Nucleus accumbens (tissue), 56 donors: ENCODE results near the gene NUP88.
A peak's percentile ranks its signal among the peaks of the same experiment; 100 is the strongest.
"Not testable (repeated sequence)": the region's sequence is repeated elsewhere in the genome, so short reads cannot be mapped to it uniquely, and the experiment has no call there.

Experiments
- DNase-seq, 56 donors: peaks; one replicate each; lab custom pipeline; 2025; lab: John Stamatoyannopoulos, UW

The NUP88 gene

DNA sequence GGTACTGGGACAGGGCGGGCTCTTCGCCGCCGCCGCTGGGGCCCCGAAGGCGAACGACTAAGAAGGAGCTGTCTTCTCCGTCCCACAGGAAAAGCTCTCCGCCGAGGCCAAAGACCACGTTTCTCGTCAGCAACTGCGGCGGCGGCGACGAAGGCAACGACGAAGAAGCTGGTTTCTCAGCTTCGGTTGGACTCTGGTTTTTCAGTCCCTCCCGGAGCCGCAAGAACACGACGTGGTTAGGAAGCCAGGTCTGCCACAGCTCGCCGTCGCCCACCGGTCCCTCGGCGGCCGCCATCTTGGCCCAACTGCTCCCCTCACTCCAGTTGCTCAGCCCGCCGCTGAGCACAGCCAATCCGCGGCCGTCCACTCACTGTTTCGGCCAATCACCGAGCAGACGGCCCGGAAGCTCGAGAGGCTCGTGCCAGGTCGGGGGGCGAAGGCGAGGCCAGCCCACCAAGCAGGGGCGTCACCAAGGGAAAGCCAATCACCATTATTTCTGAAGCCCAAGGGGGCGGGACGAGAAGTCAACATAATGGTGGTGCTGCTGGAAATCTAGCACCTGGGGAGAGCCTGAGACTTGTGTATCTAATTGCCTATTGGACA is at the start of gene NUP88:
TSS of gene NUP88 (minus strand) at position 307 of the 603 bp plus-strand sequence. CDS start at position 295, 12 bp downstream.
- peak; percentile 74 to 99 (median 97) for DNase-seq

DNA sequence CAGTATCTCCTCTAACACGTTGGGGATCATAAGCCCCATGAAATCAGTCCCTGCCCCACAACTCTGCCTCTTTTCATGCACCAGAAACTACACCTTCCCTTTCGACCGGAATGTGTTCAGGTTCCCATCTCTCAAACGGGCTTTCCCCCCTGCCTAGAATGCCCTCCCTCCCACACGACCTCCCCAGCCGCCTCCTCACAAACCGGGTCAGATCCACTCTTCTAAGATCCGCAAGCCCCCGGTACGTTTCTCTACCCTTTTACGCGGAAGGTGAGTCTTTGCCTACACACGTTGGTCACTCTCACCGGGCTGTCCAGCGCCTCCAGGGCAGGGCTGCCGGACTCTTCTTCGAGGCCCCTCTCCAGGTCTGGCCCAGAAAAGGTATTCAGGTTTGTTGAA is 48.6 kb upstream of the NUP88 start:
- DNase-seq: peak in 4 of 56 donors; percentile 4 to 37 (median 20)

DNA sequence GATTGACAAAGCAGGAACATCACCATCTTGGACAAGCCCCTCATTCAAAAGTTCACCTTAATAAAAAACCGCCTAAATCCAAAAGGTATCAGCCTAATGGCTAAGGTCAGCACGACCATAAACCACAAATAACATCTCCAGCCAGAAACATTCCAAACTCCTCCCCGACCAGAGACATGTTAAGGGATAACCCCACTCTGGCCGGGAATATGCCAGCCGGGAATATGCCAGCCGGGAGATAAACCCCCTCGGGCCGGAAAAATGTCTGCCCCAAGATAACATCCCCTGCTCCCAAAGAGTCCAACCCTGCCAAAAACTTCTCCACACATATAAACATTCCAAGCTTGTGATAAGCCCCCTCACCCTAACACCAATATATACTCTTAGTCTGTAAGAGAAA is 48.0 kb upstream of the NUP88 start:
- no peak for DNase-seq

DNA sequence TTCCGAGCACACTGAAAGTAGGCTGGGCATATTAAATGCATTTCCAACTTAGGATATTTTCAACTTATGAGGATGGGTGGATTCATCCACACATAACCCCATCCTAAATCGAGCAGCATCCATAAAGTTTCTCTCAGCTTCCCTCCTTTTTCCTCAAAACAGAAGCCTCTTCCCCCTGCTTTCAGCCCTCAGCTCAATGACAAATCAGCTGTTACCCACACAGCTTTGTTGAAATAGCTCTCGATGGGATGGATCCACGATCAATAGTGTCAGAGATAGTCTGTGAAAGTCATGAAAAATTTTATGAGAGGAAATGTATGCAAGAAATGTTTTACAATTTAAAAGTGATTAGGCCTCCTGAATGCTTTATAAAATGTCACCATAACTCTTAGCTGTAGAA is 46.8 kb upstream of the NUP88 start:
- DNase-seq: no peak

DNA sequence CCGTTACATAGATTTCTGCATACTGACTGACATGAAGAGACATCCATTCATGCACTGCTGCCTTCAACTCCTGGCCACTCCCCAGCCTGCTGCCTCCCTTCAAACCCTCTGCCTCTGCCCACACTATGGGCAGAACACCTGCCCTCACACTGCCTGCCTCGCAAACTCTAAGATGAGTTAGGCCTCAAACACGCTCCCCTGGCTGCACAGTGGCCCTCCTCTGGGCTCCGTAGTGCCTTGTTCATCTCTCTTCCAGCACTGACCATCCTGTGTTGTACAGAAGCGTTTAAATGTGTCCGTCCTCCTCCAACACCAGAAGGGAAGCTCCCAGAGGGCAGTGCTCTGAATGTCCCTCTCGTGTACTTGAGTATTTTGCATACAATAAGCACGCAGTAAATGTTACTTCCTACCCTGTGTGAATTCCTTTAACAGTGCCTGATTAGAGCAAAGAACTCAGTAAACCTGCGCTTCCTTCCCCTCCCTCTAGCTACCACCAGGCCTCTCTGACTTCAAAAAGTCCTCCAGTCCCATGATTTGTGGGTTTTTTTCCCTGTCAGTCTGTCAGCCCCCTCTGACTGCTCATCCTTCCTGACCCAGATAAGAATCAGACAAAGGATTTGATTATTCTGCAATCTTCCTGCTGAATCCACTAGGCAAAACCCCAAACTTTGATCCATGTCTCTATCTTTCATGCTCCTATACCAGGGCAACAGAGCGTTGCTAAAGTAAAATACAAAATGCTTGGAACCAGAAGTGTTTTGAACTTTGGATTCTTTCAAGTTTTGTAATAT is 45.5 kb upstream of the NUP88 start:
- no peak for DNase-seq

DNA sequence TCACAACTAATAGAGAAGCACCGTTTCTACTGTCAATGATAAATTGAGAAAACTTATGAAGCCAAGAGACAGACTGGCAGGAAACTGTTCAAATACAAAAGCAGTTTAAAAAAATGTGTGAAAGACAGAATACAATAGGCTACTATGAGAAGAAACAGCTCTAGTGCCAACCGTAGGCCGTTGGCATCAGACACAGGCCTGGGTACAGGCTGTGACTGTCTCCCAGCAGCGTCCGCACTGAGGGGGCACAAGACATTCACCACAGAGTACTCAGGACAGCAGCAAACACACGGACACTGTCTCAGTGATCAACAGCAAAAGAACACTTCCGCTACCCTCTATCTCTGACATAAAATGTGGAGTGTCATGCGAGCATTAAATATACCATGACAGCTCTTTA is 27.3 kb upstream of the NUP88 start:
- peak in 54 of 56 donors; percentile 3 to 90 (median 73) for DNase-seq

DNA sequence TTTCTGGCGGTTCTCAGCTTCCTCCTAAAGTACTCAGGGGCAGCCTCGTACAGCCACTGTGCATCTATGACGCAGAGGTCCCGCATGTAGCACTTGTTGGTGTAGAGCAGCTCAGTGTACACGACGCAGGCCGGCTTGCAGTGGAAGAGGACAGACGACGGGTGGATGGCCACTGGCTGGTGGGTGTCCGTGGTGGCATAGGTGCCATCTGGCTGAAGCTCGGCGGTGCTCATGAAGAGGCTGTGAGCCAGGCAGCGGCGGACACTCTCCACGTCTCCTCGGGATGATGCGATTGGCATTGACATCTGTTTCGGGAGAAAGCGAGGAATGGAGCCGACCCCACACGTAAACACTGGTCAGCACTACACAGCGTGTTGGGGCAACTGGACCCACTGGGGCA is 24.7 kb upstream of the NUP88 start:
- no peak for DNase-seq

DNA sequence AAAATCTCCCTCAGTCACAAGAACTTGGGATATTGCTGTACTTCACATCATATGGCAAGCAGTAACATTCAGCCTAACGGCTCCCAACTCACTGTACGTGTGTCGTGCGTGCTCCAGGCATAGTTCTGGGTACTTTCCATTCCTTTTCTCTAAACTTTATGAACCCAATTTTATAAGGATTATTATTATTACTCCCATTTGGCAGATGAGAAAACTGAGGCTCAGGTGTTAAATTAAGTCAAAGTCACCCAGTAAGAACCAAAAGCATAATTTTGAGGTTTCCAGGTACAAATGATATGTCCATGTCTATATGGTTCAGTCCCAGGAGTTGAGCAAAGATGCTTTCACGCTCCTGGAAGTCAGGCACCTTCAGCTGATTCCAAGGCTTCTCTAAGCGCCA is 24.3 kb upstream of the NUP88 start:
- no peak for DNase-seq

DNA sequence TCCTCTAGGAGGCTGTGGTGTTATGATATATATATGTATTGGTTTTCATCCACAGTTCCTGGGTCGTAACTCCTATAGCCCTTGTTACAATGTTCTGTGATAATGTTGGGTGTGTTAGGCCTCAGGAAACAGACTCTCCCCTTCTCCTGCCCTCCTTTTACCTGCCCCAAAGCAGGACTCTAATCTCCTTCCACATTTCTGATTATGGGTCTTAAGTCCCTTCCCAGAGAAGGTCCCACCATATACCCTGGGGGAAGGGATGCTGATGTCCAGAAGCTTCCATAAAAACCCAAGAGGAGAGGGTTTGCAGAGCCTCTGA is 19.9 kb upstream of the NUP88 start:
- DNase-seq: no peak

DNA sequence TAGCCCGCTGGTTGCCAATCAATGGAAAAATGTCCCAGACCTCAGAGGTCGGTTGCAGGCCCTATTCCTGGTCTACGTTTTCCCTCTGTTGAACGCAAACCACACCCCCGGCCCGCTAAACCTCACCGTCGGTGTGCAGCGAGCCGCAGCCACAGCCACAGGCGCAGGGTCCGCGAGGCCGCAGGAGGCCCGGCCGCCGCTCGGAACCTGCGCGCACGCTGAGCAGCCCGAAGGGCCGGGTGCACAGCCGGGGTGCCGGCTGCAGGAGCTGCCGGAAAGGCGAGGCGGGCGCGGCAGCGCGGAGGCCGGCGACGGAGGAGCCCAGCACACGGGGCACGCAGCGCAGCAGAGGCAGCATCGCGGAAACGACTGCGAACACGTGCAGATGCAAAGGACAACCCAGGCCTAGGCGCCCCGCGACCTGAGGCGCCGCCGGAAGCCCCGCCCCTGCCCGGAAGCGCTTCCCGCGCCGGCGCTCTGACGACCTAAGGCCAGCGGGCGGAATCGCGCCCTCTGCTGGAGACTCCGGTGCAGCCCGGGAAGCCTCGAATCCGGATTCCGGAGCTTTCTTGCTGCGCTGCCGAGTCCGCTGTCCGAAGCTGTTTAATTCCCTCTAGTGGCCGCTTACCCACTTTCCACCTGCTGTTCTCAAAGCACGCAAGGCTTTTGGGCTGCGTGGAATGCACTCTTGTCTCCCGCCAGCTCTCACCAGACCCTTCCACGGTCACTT is 19.4 kb upstream of the NUP88 start, which contains the start of gene C1QBP:
TSS of gene C1QBP (minus strand) at position 440 of the 730 bp plus-strand sequence. CDS start at position 358, 82 bp downstream.
- peak in 55 of 56 donors; percentile 42 to 93 (median 83) for DNase-seq

DNA sequence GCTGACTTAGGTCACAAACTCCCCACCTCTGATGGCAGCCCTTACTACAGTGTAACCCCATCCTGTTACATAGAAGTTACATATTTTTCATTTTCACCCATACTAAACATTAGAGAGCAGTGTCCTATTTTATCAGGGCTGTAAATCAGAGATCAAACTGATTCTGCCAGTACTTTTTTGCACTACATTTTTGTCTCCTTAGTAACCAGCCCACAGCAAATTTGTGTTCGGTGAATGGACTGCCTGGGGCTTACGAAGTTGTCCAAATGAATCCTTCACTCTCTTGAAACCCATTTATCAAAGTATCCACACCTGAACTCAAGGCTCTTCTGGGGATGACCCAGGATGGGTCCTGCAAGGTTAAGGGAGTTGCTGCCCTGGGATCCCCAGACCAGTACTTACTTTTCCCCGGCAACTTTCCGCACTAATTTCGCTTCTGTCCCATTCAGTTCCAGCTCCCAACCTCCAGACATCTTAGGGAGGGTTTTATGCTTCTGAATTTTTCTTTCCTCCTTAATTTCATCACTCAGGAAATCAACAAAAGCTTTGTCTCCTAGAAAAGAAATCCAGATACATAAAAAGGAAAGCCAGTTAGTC is 18.4 kb upstream of the NUP88 start:
- DNase-seq: no peak

DNA sequence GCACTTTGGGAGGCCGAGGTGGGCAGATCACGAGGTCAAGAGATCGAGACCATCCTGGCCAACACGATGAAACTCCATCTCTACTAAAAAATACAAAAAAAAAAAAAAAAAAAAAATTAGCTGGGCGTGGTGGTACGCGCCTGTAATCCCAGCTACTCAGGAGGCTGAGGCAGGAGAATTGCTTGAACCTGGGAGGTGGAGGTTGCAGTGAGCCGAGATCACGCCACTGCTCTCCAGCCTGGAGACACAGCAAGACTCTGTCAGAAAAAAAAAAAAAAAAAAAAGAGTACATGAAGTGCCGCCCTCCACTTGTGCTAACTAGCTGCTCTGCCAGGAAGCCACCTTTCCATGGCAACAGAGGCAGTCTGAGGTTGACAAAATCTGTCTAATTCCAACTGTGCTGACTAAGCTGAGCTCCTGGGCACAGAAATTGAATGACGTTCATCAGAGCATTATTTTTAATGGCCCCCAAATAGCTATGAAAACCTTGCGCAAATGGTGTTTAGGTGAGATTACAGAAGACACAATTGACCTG is 16.4 kb upstream of the NUP88 start:
- DNase-seq: peak in 26 of 56 donors; percentile 1 to 69 (median 29)

DNA sequence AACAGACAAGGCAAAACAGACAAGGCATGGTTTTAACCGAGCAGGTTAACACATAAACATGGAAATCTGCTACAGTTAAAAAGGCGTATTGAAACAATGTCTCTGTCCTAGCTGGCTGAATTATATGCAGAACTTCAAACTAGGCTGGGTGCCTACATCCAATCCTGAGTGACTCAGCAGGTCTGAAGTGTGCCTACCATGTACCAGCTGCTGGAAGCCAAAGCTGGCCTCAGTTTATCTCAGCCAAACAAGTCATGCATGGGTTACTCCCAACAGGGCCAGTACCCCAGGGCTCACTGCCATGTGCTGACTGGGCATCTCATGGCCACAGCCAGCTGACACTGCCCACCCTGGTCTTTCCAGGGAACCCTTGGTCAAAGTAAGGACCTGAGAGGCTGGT is 15.5 kb upstream of the NUP88 start:
- DNase-seq: peak in 2 of 56 donors; percentile 1 to 13

DNA sequence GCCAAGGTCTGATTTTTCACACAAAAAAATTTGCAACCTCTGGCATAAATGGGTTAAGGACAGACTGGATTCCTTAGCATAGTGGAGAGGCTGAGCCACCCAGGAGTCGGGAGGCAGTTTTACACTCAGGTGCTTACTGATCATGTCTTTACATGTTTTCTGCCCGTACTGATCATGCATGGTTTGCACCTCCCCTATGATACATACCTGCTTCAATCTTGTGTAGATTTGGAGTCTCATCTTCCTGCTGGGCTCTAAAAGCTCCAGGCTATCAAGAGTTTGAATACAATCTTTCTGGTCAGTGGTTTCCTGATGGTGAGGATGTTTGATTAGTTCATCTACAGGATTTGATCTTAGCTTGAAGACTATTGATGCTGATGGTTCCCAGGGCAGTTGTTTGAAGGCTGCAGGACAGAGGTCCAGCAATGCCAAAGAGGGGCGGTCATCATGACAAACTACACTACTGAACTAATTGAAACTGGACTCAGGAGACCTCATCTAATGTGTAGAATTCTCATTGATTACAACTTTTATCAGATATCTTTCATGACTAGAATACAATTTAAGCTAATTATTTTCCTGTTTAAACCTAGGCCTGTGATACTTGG is 12.6 kb upstream of the NUP88 start:
- no peak for DNase-seq

DNA sequence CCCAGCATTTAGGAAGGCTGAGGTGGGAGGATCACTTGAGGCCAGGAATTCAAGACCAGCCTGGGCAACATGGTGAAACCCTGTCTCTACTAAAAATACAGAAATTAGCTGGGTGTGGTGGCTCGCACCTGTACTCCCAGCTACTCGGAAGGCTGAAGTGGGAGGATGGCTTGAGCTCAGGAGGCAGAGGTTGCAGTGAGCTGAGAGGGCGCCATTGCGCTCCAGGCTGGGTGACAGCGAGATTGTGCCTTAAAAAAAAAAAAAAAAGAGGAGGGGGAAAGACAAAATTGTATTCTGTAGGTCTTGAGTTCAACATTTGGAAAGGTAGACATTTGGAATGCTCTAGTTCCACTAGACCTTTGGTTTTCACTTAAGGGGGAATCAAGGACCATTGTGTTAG is 11.8 kb upstream of the NUP88 start:
- not testable (repeated sequence) for DNase-seq

DNA sequence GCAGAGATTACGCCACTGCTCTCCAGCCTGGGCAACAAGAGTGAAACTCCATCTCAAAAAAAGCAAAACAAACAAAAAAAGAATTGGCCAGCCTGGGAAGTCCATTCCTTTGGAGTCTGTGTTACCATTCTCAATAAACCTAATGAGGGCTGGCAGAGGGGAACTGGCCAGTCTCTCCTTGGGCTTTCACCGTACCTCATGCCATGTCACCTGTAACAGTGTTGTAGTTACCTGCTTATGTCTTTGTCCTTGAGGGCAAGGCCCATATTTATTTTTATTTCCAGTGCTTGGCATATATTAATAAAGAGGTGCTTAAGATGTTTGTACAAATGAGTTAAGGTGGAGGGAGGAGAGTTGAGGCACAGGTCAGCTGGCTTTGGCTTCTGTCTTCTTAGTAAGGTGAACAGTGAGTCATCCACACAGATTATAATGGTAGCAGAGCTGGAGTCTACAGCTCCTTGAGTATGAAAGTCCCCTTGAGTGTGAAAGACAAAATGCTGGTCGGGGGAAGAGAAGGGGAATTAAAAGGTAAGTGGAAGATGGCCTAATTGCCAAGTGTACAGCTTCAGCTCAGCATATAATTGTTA is 11.0 kb upstream of the NUP88 start:
- no peak for DNase-seq

DNA sequence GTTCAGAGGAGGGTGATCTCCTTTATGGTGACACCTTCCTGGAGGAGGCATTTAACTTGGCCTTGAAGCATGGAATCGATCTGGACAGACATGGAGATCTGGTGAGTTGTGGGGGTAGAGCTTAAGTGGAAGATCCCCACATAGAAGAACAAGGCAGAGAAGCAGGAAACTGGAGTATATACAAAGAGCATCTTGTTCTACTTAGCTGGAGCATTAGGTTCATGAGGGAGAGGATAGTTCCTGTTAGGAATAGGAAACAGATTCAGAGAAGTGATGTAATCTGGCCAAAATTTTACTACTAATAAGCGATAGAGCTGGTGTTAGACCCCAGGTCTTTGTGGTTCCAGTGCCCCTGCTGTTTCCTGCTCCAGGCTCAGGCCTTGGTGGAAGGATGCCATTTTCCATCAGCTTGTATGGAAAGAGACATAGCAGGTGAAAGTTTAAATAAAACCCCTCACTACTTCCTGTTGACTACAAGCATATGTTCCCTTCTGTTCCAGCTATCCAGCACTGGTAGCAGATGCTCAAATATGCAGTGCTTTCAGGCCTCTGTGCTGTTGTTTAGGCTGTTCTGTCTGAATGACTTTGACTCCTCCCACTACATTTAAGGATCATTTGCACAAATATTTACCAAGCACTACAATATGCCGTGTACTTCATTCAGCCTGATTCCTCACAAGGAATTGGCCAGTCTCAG is 9.9 kb upstream of the NUP88 start:
- no peak for DNase-seq

DNA sequence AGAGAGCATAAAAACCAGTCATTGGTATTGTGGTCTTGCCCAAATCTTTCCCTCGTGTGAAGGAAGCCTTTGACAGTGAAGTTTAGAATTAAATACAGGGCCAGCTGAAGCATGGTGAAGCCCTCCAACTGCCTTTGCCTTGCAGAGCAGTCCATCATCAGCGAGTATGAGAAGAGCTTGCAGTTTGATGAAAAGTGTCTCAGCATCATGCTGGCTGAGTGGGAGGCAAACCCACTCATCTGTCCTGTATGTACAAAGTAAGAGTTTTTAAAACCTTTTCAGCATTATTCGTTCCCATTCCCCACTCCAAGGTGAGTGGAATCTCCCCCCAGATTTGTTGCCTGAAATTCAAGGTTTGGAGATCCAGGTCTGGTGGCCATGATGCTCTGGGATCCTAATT is 6.4 kb upstream of the NUP88 start:
- DNase-seq: peak in 1 of 56 donors; percentile 5

DNA sequence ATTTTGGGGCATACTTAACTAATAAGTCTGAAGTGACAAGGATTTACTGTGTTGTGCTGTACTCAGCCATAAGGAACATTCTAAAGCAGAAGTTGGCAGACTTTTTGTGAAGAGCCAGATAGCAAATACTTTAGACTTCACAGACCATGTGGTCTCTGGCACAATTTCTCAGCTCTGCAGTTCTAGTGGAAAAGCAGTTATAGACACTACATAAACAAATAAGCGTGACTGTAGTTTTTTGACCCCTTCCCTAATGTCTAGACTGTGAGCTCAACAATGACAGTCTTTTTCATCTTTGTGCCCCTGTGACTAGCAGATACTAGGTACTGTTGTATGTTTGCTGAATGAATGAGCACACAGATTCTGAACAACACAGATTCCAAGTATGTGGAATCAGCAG is 5.4 kb upstream of the NUP88 start:
- DNase-seq: no peak
